HEK293 (cell line): Measurements from ENCODE around the gene FSCN2.

Experiments
- CTCF ChIA-PET: fragments of 350-600 bp; formaldehyde crosslinking; extraction: SDS; loops from one replicate; lab custom pipeline; 2021; ENCODE audit warnings: antibody characterized with exemption; lab: Yijun Ruan, JAX
- POLR2A ChIA-PET: fragments of 300-600 bp; formaldehyde crosslinking; extraction: SDS; loops from one replicate; lab custom pipeline; 2020; ENCODE audit warnings: antibody characterized with exemption, inconsistent platforms; lab: Yijun Ruan, JAX
- H3K27ac ChIP-seq: fragments of 200-500 bp; sonication (Bioruptor generic); 2 replicates; pipeline ENCODE4 v1.5.1; 2014; ENCODE audit warnings: low read depth, low read length, control low read depth, inconsistent platforms; ENCODE audit errors: extremely low read depth
- H3K36me3 ChIP-seq, 2 experiments: fragments of 200-500 bp in 1 of 2; sonication (Bioruptor generic) in 1 of 2; 1 replicate in 1 of 2; 2 replicates in 1 of 2; pipeline ENCODE4 v1.5.1; 2014 to 2017; ENCODE audit warnings: inconsistent platforms in 2 of 2, low read length in 2 of 2; ENCODE audit not compliant: control insufficient read depth in 2 of 2, insufficient read depth in 1 of 2
- H3K4me1 ChIP-seq: fragments of 200-500 bp; sonication (Bioruptor generic); 2 replicates; pipeline ENCODE4 v1.5.1; 2014; ENCODE audit warnings: mild to moderate bottlenecking, low read length, inconsistent platforms; ENCODE audit not compliant: control insufficient read depth, insufficient read depth
- H3K4me3 ChIP-seq: 2 replicates; pipeline ENCODE4 v1.5.1; 2011; ENCODE audit warnings: low read depth, mild to moderate bottlenecking, control low read depth, low read length, moderate library complexity
- H3K9me3 ChIP-seq: fragments of 200-500 bp; sonication (Bioruptor generic); 2 replicates; pipeline ENCODE4 v1.5.1; 2014; ENCODE audit warnings: low read depth, low read length, inconsistent platforms; ENCODE audit not compliant: control insufficient read depth, insufficient read depth
- BCL11A ChIP-seq: fragments of 450-650 bp; formaldehyde crosslinking; IDR thresholded peaks from 2 replicates; pipeline ENCODE4 v1.5.1; 2016; ENCODE audit warnings: low read depth, missing biosample characterization, missing genetic modification characterization
- IKZF3 ChIP-seq: fragments of 450-650 bp; IDR thresholded peaks from 2 replicates; pipeline ENCODE4 v1.5.0; 2018; ENCODE audit warnings: missing biosample characterization, mild to moderate bottlenecking, missing genetic modification characterization, moderate library complexity
- KLF10 ChIP-seq: fragments of 450-650 bp; IDR thresholded peaks from 2 replicates; pipeline ENCODE4 v1.5.1; 2018; ENCODE audit warnings: missing biosample characterization, mild to moderate bottlenecking, missing genetic modification characterization
- KLF16 ChIP-seq: fragments of 450-650 bp; formaldehyde crosslinking; IDR thresholded peaks from 2 replicates; pipeline ENCODE4 v1.5.1; 2017; ENCODE audit warnings: missing biosample characterization, missing genetic modification characterization
- KLF17 ChIP-seq: fragments of 450-650 bp; formaldehyde crosslinking; IDR thresholded peaks from 2 replicates; pipeline ENCODE4 v1.5.1; 2016; ENCODE audit warnings: missing biosample characterization, missing genetic modification characterization
- PATZ1 ChIP-seq: fragments of 450-650 bp; formaldehyde crosslinking; IDR thresholded peaks from 2 replicates; pipeline ENCODE4 v1.5.1; 2016; ENCODE audit warnings: missing biosample characterization, missing genetic modification characterization
- RBAK ChIP-seq: fragments of 450-650 bp; formaldehyde crosslinking; IDR thresholded peaks from 2 replicates; pipeline ENCODE4 v1.5.1; 2016; ENCODE audit warnings: missing biosample characterization, missing genetic modification characterization
- SP3 ChIP-seq: fragments of 450-650 bp; formaldehyde crosslinking; IDR thresholded peaks from 2 replicates; pipeline ENCODE4 v1.5.1; 2016; ENCODE audit warnings: missing biosample characterization, missing genetic modification characterization
- SP7 ChIP-seq: fragments of 450-650 bp; formaldehyde crosslinking; IDR thresholded peaks from 2 replicates; pipeline ENCODE4 v1.5.1; 2016; ENCODE audit warnings: missing biosample characterization, missing genetic modification characterization
- TSHZ1 ChIP-seq: fragments of 450-650 bp; formaldehyde crosslinking; IDR thresholded peaks from 2 replicates; pipeline ENCODE4 v1.5.1; 2016; ENCODE audit warnings: missing biosample characterization, missing genetic modification characterization, borderline replicate concordance
- YY1 ChIP-seq: fragments of 450-650 bp; formaldehyde crosslinking; IDR thresholded peaks from 2 replicates; pipeline ENCODE4 v1.5.1; 2018; ENCODE audit warnings: missing biosample characterization, missing genetic modification characterization
- ZFHX2 ChIP-seq: fragments of 450-650 bp; formaldehyde crosslinking; conservative IDR thresholded peaks from 2 replicates; pipeline ENCODE4 v1.5.1; 2016; ENCODE audit warnings: missing biosample characterization, missing genetic modification characterization
- ZNF138 ChIP-seq: fragments of 450-650 bp; formaldehyde crosslinking; IDR thresholded peaks from 2 replicates; pipeline ENCODE4 v1.5.1; 2016; ENCODE audit warnings: missing biosample characterization, missing genetic modification characterization, borderline replicate concordance
- ZNF148 ChIP-seq: fragments of 450-650 bp; formaldehyde crosslinking; IDR thresholded peaks from 2 replicates; pipeline ENCODE4 v1.5.0; 2017; ENCODE audit warnings: missing biosample characterization, missing genetic modification characterization, borderline replicate concordance
- ZNF2 ChIP-seq: fragments of 450-650 bp; formaldehyde crosslinking; IDR thresholded peaks from 2 replicates; pipeline ENCODE4 v1.5.1; 2016; ENCODE audit warnings: missing biosample characterization, missing genetic modification characterization
- ZNF211 ChIP-seq: fragments of 450-650 bp; formaldehyde crosslinking; IDR thresholded peaks from 2 replicates; pipeline ENCODE4 v1.5.1; 2016; ENCODE audit warnings: low read depth, missing biosample characterization, missing genetic modification characterization
- ZNF223 ChIP-seq: fragments of 450-650 bp; formaldehyde crosslinking; IDR thresholded peaks from 2 replicates; pipeline ENCODE4 v1.5.1; 2016; ENCODE audit warnings: missing biosample characterization, missing genetic modification characterization
- ZNF266 ChIP-seq: fragments of 450-650 bp; formaldehyde crosslinking; IDR thresholded peaks from 2 replicates; pipeline ENCODE4 v1.5.1; 2016; ENCODE audit warnings: missing biosample characterization, missing genetic modification characterization, low read depth
- ZNF311 ChIP-seq: fragments of 450-650 bp; formaldehyde crosslinking; IDR thresholded peaks from 2 replicates; pipeline ENCODE4 v1.5.1; 2017; ENCODE audit warnings: missing biosample characterization, missing genetic modification characterization, borderline replicate concordance
- ZNF335 ChIP-seq: fragments of 450-650 bp; formaldehyde crosslinking; conservative IDR thresholded peaks from 2 replicates; pipeline ENCODE4 v1.5.1; 2016; ENCODE audit warnings: missing biosample characterization, missing genetic modification characterization
- ZNF341 ChIP-seq: fragments of 450-650 bp; formaldehyde crosslinking; IDR thresholded peaks from 2 replicates; pipeline ENCODE4; 2016; ENCODE audit warnings: low read depth, missing biosample characterization, missing genetic modification characterization
- ZNF529 ChIP-seq: fragments of 450-650 bp; formaldehyde crosslinking; IDR thresholded peaks from 2 replicates; pipeline ENCODE4 v1.5.1; 2017; ENCODE audit warnings: missing genetic modification characterization, missing biosample characterization; ENCODE audit not compliant: insufficient replicate concordance
- ZNF549 ChIP-seq: fragments of 450-650 bp; IDR thresholded peaks from 2 replicates; pipeline ENCODE4 v1.5.1; 2018; ENCODE audit warnings: missing biosample characterization, missing genetic modification characterization, mild to moderate bottlenecking, inconsistent platforms, moderate library complexity
- ZNF677 ChIP-seq: fragments of 450-650 bp; IDR thresholded peaks from 2 replicates; pipeline ENCODE4 v1.5.0; 2018; ENCODE audit warnings: missing biosample characterization, mild to moderate bottlenecking, missing genetic modification characterization, moderate library complexity
- ZNF747 ChIP-seq: fragments of 450-650 bp; formaldehyde crosslinking; IDR thresholded peaks from 2 replicates; pipeline ENCODE4 v1.5.1; 2016; ENCODE audit warnings: missing biosample characterization, missing genetic modification characterization
- ZSCAN16 ChIP-seq: fragments of 450-650 bp; formaldehyde crosslinking; IDR thresholded peaks from 2 replicates; pipeline ENCODE4 v1.5.1; 2016; ENCODE audit warnings: missing biosample characterization, missing genetic modification characterization
- ZXDB ChIP-seq: fragments of 450-650 bp; formaldehyde crosslinking; IDR thresholded peaks from 2 replicates; pipeline ENCODE4 v1.5.1; 2016; ENCODE audit warnings: missing biosample characterization, missing genetic modification characterization

The FSCN2 gene

GRCh38 chr17:81514739-81515529 is 13.2 kb upstream of the FSCN2 start (continued):
- TF ChIP-seq ZXDB (no peak), ZNF677 (no peak), ZNF211 (tag by site-specific recombination) (no peak), ZNF747 (no peak), ZNF311 (no peak), KLF17 (tag by site-specific recombination) (peak; percentile 64; the same call in 1 of the 2 replicates)

- H3K27ac ChIP-seq = peak overlapping the region; percentile 100
- peaks cover 14% of the 10 kb centered on the region for H3K4me1 ChIP-seq
- TF ChIP-seq ZNF2 (no peak; the same call in 1 of the 2 replicates), RBAK (no peak), SP3 (peak; percentile 51), ZNF529 (tag by site-specific recombination) (no peak), PATZ1 (0 out of 2 replicates have a peak, but pooled peaks have one; percentile 8), ZNF223 (tag by site-specific recombination) (peak; percentile 23; the same call in 1 of the 2 replicates), IKZF3 (tag by site-specific recombination) (no peak), ZNF211 (tag by site-specific recombination) (no peak), ZNF266 (no peak), ZFHX2 (tag by site-specific recombination) (0 out of 2 replicates have a peak, but pooled peaks have one; percentile 9), ZSCAN16 (tag by site-specific recombination) (no peak), TSHZ1 (tag by site-specific recombination) (no peak), ZNF335 (tag by site-specific recombination) (peak; percentile 8; the same call in 1 of the 2 replicates), KLF10 (tag by site-specific recombination) (peak; percentile 13; the same call in 1 of the 2 replicates), KLF16 (tag by site-specific recombination) (0 out of 2 replicates have a peak, but pooled peaks have one; percentile 7), ZNF148 (tag by site-specific recombination) (no peak), BCL11A (peak; percentile 10; the same call in 1 of the 2 replicates), SP7 (0 out of 2 replicates have a peak, but pooled peaks have one; percentile 9), ZNF341 (tag by site-specific recombination) (peak; percentile 36), YY1 (tag by site-specific recombination) (no peak), ZNF138 (tag by site-specific recombination) (no peak), ZNF549 (tag by site-specific recombination) (no peak)
Measured at GRCh38 chr17:81515530-81516041, 12.6 kb upstream of the FSCN2 start.

More at GRCh38 chr17:81515530-81516041, 12.6 kb upstream of the FSCN2 start:
- H3K4me3 ChIP-seq = peak overlapping the region; percentile 72
- no peaks in the 10 kb centered on the region for H3K9me3 ChIP-seq
- peaks cover 4 to 17% of the 10 kb centered on the region in 2 experiments; a peak in 1 of 3 replicates for H3K36me3 ChIP-seq
- ChIA-PET CTCF (interaction anchor here (0.6 to 1.2 kb wide), 2 partner anchors 85 to 382 kb away, joined by 3 to 4 read pairs; no protein-coding TSS in a partner anchor), POLR2A (interaction anchor here (0.6 to 9.9 kb wide), 13 partner anchors 8 to 1138 kb away, joined by 3 to 85 read pairs (median 4); partner anchors contain the start of genes ARL16, BAHCC1, CCDC137 and FAAP100)
